Epidermal melanocyte (primary cell): Measurements from ENCODE around the gene CD4.
A peak's percentile ranks its signal among the peaks of the same experiment; 100 is the strongest.

ENCODE experiments used
- DNase-seq: peaks from one replicate; pipeline ENCODE4 v3.0.0; 2011; ENCODE audit warnings: low spot score; ENCODE audit not compliant: insufficient read length

Gene CD4

DNA sequence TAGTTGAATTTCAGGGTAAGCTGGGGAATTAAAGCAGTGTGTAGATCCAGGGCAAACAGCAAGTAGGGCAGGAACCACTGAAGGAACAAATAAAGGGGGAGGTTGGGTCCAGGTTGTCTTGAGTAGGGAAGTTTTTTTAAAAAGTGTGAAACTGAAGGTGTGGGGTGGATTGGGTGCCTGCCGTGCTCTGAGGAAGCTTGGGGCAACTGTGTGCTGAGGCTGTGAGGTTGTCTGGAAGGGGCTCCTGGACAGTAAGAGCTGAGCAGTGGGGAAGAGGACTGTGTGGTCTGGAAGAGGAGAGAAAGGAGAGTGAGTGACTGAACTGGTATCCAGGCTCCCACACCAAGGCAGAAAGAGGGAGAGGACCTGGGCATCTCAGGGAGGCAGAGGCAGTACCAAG lies 21.4 kb downstream of the CD4 start:
- no peak for DNase-seq

DNA sequence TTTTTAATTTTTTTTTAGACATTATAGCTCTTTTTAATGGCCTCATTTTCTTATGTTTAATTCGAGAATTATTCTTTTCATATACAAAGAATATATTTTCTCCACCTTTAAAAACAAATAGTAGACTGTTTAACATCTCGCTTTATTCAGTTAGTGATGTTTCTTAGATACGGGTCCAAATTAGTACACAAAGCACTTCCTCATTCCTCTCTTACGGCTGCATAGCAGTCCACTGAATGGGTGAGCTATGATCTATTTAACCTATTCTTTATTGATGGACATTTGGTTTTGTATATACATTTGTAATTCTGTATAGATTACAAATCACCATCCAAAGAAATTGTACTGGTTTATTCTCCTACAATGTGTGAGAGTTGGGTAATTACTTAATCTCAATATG lies 24.0 kb downstream of the CD4 start:
- no peak for DNase-seq

- no peak for DNase-seq
Measured at GRCh38 chr12:6816598-6816997, 27.3 kb downstream of the CD4 start.

DNA sequence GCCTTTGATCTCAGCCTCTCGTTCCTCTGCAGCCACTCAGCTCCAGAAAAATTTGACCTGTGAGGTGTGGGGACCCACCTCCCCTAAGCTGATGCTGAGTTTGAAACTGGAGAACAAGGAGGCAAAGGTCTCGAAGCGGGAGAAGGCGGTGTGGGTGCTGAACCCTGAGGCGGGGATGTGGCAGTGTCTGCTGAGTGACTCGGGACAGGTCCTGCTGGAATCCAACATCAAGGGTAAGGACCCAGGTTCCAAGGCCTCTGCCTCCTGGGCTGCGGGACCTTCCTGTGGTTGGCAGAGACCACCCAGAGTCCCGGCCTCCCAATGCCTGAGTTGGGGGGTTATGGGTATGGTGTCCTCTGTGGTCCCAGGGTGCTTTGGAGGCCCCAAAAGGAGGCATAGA lies 27.8 kb downstream of the CD4 start:
- no peak for DNase-seq

GRCh38 chr12:6817662-6818157 lies 28.4 kb downstream of the CD4 start:
- DNase-seq: no peak

GRCh38 chr12:6818222-6818621 lies 28.9 kb downstream of the CD4 start:
- DNase-seq: no peak

- DNase-seq: no peak
Measured at GRCh38 chr12:6818645-6819044, 29.3 kb downstream of the CD4 start.

- DNase-seq: no peak
Measured at GRCh38 chr12:6819106-6820030, 30.0 kb downstream of the CD4 start.

DNA sequence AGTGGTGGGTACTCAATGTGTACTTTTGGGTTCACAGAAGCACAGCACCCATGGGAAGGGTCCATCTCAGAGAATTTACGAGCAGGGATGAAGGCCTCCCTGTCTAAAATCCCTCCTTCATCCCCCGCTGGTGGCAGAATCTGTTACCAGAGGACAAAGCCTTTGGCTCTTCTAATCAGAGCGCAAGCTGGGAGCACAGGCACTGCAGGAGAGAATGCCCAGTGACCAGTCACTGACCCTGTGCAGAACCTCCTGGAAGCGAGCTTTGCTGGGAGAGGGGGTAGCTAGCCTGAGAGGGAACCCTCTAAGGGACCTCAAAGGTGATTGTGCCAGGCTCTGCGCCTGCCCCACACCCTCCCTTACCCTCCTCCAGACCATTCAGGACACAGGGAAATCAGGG lies 30.8 kb downstream of the CD4 start:
- DNase-seq: no peak

DNA sequence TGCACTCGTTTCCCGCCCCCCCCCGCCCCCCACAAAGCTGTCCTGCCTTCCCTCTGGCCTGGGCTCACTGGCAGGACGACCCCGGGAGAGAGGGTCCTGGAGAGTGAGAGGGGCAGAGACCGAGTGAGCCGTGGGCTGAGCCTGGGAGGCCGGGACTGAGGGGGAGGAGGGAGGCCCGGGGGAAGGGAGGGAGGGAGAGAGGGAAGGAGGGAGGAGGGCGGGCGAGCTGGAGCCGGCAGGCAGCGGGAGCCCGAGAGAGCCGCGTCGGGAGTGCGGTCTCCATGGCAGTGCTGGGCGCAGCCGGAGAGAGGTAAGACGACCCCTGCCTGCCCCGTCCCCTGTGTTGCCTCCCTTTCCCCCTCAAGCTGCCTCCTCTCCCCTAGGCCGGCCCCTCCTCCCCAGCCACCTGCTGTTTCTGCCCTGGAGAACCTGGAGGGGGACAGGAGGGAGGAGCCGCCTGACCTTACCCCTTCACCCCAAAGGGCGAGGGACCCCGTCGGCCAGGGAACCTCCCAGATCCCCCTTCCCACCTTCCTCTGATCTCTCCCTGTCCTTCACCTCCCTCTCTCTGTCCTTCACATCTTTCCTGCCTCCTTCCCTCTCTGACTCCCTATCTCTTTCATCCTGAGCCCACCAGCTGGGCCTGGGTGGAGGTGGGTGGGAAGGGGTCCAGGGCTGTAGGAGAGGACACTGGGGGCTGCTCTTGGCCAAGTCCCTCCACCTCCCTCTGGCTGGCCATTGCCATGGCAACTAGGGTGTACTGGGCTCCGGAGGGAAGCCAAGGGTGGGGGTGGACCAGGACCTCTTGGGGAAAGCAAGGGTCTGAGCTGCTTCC lies 32.5 kb downstream of the CD4 start, which contains the start of gene GPR162:
Gene GPR162 (plus strand): TSS at position 231 of the 835 bp plus-strand sequence. CDS start 2,078 bp downstream, outside the sequence.
- DNase-seq: peak; percentile 41

DNA sequence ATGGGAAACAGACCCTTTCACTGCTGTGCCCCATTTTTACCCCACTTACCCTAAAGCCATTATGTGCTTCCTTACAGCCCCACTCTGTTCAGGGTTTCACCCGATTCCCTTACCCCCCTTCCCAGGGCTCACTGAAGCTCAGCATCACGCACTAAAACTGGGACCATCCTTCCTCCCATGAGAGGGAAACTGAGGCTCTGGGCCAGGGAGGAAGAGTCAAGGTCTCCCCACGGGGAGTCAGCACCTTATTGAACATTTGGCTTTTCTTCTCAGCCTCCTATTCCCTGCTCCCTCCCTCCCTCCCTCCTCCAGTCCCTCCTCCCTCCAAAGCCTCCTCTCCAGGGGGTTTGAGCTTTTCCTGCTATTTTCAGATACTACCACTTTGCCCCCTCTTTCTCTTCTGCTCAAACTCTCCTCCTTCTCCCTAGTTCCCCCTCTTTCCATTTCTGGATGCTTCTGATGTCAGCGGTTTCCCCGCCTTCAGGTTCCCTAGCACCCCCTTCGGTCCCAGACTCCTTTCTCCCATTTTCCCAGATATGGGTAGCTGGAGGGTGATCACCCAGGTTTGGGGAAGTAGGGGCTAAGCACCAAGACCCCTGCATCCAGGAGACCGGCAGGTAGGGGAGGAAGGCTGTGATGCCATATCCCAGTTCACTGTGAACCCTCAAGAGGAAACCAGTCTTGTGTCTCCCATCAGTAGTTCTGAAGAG lies 33.3 kb downstream of the CD4 start:
- no peak for DNase-seq

DNA sequence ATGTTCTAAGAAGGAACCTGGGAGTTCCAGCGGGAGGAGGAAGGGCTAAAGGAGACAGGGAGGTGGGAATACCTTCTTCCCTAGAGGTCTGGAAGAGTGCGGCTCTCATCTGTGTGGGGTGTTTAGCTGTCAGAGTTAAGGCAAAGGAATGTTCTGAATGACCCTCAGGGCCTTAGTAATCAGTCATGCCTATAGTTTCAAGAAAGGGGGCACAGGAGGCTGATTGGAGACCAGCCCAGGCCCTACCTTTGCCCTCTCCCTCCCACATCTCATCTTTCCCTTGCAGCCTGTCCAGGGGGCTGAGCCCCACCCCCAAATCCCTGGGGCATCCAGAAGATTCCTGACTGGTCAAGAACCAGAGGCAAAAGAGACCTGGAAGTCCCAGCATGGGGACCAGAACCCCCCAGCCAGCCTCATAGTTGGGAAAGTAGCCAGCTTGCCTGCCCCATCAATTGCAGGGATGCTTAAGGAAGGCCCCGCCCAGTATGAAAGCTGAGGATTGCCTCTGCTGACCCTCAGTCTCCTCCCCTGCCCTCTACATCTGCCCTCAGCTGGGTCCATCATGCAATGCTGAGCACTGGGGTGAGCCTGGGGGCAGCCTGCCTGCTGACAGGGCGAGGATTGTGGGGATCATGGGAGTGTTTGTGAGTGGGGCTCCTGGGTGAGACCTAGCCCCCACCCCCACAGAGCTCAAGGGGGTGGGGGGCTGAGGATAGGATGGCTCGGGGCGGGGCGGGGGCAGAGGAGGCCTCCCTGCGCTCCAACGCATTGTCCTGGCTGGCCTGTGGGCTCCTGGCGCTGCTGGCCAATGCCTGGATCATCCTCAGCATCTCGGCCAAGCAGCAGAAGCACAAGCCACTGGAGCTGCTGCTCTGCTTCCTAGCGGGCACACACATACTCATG lies 34.1 kb downstream of the CD4 start:
- DNase-seq: no peak

DNA sequence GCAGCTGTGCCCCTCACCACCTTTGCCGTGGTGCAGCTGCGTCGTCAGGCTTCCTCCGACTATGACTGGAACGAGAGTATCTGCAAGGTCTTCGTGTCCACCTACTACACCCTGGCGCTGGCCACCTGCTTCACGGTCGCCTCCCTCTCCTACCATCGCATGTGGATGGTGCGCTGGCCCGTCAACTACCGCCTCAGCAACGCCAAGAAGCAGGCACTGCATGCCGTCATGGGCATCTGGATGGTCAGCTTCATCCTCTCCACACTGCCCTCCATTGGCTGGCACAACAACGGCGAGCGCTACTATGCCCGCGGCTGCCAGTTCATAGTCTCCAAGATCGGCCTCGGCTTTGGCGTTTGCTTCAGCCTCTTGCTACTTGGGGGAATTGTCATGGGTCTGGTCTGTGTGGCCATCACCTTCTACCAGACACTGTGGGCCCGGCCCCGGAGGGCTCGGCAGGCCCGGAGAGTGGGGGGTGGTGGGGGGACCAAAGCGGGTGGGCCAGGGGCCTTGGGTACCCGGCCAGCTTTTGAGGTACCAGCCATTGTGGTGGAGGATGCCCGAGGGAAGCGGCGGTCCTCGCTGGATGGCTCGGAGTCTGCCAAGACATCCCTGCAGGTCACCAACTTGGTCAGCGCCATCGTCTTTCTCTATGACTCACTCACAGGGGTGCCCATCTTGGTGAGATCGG lies 34.9 kb downstream of the CD4 start:
- no peak for DNase-seq

GRCh38 chr12:6824901-6825381 lies 35.6 kb downstream of the CD4 start:
- DNase-seq: no peak

DNA sequence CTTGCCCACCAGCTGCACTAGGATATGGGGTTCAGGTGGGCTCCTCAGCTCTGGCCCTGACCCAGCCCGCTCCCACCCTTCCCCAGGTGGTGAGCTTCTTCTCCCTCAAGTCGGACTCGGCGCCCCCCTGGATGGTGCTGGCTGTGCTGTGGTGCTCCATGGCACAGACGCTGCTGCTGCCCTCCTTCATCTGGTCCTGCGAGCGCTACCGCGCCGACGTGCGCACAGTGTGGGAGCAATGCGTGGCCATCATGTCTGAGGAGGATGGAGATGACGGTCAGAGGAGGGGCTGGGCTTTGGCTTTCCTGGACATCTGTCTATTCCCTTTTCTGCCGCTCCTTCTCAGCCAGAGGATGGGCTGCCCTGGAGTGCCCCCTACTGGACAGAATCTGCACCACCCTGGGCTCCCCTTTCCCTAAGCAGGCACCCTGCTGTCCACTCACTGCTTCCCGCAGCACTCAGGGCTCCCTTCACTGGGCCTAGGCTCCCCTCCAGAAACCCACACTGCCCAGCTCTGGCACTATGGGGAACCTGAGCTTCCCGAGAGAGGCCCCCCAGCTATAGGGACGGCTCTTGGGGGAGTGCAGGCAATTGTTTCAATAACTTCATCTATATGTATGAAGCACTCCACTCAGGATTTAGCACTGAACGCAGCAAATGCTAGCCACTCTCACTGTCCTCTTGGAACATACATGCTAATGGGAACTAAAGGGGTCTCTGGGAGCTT lies 36.2 kb downstream of the CD4 start:
- DNase-seq: peak; percentile 99

DNA sequence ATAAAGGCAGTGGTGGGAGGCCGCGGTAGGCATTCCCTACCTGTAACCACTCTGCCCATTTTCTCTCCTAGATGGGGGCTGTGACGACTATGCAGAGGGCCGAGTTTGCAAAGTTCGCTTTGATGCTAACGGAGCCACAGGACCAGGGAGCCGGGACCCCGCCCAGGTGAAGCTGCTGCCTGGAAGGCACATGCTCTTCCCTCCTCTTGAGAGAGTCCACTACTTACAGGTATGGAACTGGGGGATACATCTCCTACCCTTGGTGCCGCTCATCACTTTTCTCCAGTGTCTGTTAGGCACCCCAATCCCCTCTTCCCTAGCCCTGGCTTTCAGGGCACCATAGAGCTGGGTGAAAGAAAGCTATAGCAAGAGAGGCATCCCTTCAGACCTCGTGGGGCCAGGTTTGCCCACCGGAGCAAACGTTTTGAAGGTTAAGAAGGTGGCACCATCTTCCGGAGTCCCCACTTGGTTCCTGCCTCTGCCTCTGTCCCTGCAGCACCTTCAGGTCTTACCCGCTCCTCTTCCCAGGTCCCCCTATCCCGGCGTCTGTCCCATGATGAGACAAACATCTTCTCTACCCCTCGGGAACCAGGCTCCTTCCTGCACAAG lies 36.9 kb downstream of the CD4 start:
- DNase-seq: no peak

DNA sequence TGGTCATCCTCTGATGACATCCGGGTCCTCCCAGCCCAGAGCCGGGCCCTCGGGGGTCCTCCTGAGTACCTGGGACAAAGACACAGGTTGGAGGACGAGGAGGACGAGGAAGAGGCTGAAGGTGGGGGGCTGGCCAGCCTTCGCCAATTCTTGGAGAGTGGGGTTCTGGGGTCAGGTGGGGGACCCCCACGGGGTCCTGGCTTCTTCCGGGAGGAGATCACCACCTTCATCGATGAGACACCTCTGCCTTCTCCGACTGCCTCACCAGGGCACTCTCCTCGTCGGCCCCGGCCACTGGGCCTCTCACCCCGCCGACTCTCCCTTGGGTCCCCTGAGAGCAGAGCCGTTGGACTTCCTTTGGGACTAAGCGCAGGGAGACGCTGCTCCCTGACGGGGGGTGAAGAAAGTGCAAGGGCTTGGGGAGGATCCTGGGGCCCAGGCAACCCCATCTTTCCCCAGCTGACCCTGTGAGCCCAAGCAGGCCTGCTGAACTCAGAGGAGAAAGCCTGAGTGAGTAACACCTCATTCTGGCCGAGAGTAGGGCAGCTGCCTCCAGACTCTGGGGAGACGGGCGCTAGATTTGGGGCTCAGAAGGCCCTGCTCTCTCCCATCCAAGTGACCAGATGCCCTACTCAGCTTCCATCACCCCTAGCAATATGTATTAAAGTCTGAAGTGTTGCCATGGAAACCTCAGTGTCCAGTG lies 37.6 kb downstream of the CD4 start:
- DNase-seq: no peak

GRCh38 chr12:6827437-6827911 lies 38.1 kb downstream of the CD4 start:
- peak; percentile 99 for DNase-seq
